Bone marrow (tissue), 2 donors: ENCODE measurements around the gene COMMD7.
A peak's percentile ranks its signal among the peaks of the same experiment; 100 is the strongest.

ENCODE experiments used
- DNase-seq, 2 donors: peaks; one replicate each; lab custom pipeline; 2025; lab: John Stamatoyannopoulos, UW

COMMD7 gene

GRCh38 chr20:32743237-32744112 is at the start of gene COMMD7:
Gene COMMD7, minus strand, starts transcription at chr20:32743467. Its CDS starts 76 bp downstream, at chr20:32743391.
- DNase-seq: peak in 1 of 2 donors; percentile 37

- no peak for DNase-seq
Measured at GRCh38 chr20:32792731-32793458, 49.6 kb upstream of the COMMD7 start.

GRCh38 chr20:32792316-32792715 is 49.0 kb upstream of the COMMD7 start:
- DNase-seq: no peak

- no peak for DNase-seq
Measured at GRCh38 chr20:32790751-32791057, 47.4 kb upstream of the COMMD7 start.

- DNase-seq: peak; percentile 26 to 32
Measured at GRCh38 chr20:32789896-32790750, 46.9 kb upstream of the COMMD7 start.

GRCh38 chr20:32787168-32787567 is 43.9 kb upstream of the COMMD7 start:
- no peak for DNase-seq

GRCh38 chr20:32786059-32786760 is 42.9 kb upstream of the COMMD7 start:
- no peak for DNase-seq

- DNase-seq: no peak
Measured at GRCh38 chr20:32784369-32785080, 41.3 kb upstream of the COMMD7 start.

- no peak for DNase-seq
Measured at GRCh38 chr20:32780749-32781655, 37.7 kb upstream of the COMMD7 start.

- DNase-seq: no peak
Measured at GRCh38 chr20:32780278-32780677, 37.0 kb upstream of the COMMD7 start.

- no peak for DNase-seq
Measured at GRCh38 chr20:32779500-32780211, 36.4 kb upstream of the COMMD7 start.

GRCh38 chr20:32777177-32777956 is 34.1 kb upstream of the COMMD7 start:
- DNase-seq: no peak

GRCh38 chr20:32775336-32775991 is 32.2 kb upstream of the COMMD7 start:
- no peak for DNase-seq

- no peak for DNase-seq
Measured at GRCh38 chr20:32773855-32774254, 30.6 kb upstream of the COMMD7 start.

GRCh38 chr20:32773223-32773622 is 30.0 kb upstream of the COMMD7 start:
- DNase-seq: no peak

- DNase-seq: no peak
Measured at GRCh38 chr20:32772046-32772445, 28.8 kb upstream of the COMMD7 start.

GRCh38 chr20:32767418-32768198 is 24.3 kb upstream of the COMMD7 start:
- no peak for DNase-seq
